Fibroblast of villous mesenchyme (primary cell): Measurements from ENCODE around the gene GNB1. TPM values are rescaled to one million over a fixed set of nuclear protein-coding genes. Genes with fewer than 3 reads are reported as not detected.

Experiments
- DNase-seq: peaks from one replicate; pipeline ENCODE4 v3.0.0-alpha.2; 2010; ENCODE audit warnings: low read depth
- H3K4me3 ChIP-seq: 2 replicates; pipeline ENCODE4 v1.5.1; 2011; ENCODE audit warnings: low read depth, mild to moderate bottlenecking, low read length
- CTCF ChIP-seq: IDR thresholded peaks from 2 replicates; pipeline ENCODE4 v1.5.1; 2012; ENCODE audit warnings: low read depth, mild to moderate bottlenecking, low read length; ENCODE audit not compliant: insufficient read depth
- total RNA-seq: library from RNA; depleted of rRNA; stranded (reverse); fragments of >200 nt; gene quantifications from 2 replicates; pipeline ENCODE4 v1.2.3, GENCODE V29; 2012

Gene GNB1
- total RNA-seq, 1 donor: 124 TPM

DNA sequence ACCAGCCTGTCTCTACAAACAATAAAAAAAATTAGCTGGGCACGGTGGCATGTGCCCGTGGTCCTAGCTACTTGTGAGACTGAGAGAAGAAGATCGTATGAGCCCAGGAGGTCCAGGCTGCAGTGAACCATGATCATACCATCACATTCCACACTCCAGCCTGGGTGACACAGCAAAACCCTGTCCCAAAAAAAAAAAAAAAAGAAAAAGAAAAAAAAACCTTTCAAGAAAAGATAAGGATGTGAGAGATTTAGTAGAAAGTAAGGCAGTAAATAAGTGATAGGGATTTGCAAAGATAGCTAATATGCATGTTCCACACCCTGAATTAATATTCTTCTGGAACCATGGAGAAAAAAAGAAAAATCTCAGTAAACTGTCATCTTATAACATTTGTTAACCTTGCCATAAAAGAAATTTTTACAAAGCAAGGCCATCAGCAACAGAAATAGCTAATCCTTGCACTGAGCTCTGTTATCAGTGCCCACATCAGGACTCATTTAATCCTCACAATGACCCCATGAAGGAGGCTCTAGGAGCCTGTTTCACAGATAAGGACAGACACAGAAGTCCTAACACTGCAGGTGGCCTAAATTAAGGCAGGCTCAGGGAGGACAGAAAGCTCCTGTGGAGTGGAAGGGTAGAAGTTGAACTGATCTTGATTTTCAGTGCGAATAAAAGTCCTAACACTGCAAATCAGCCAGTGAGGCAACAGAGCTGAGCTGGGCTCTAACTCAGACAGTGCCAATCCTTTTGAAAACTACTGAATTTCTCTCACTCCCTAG, 7.6 kb downstream of the GNB1 start:
- no peak overlapping the region for H3K4me3 ChIP-seq
- TF ChIP-seq CTCF: no peak
- no peak for DNase-seq

DNA sequence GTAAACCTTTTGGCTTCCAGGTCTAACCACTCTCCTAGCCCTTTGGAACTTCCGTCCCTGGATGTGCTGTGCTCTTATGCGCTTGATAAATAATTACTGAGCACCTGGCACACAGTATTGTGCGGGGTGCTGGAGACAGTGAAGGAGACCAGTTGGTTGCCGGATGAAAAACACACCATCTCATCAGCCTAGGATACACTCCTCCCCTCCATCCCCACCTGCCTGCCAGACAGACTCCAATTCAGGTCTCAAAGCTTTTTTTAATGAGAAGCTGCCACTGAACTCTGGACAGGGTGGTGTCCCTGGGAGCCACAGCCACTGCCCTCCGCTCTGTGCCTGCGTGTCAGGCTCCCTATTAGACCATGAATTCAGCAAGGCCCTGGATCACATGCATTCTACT, 9.2 kb downstream of the GNB1 start:
- no peak for DNase-seq
- H3K4me3 ChIP-seq: no peak overlapping the region
- TF ChIP-seq CTCF: no peak

GRCh38 chr1:1880617-1881312, 10.1 kb downstream of the GNB1 start:
- no peak for DNase-seq

DNA sequence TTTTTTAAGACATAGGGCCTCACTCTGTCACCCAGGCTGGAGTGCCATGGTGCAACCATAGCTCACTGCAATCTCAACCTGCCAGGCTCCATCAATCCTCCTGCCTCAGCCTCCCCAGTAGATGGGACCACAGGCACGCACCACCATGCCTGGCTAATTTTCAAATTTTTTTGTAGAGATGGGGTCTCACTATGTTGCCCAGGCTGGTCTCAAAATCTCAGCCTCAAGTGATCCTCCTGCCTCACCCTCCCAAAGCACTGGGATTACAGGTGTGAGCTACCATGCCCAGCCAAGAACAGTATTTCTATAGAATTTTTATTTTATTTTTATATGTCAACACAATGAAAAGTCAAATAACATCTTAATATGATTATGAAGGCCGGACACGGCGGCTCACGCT, 10.9 kb downstream of the GNB1 start:
- TF ChIP-seq CTCF: no peak
- H3K4me3 ChIP-seq: no peak overlapping the region
- DNase-seq: no peak

More at GRCh38 chr1:1880617-1881312, 10.1 kb downstream of the GNB1 start:
- TF ChIP-seq CTCF: no peak
- H3K4me3 ChIP-seq: no peak overlapping the region

DNA sequence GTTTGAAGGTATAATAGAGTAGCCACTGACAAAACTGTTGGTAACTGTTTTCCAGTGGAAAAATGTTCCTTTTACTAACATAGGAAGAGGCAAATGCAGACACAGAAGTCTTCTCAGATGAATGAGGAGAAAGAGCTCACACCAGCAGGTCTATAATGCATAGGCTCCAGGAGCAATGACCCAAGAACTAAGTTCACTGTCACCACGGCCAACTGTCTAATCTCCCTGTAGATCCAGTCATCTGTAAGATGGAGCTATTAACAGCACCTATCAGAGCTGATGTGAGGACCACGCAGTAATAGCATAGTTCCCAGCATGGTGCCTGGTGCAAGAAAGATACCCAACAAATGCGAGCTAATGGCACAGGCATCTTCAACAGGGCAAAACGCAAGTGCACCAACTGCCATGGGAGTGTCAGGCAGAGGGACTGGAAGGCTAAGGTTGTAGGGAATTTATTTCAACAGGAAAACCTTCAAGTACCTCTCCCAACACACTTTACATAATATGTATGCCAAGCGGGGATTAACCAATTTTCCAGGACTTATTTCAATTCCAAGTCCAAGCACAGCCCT, 12.9 kb downstream of the GNB1 start:
- no peak for TF ChIP-seq CTCF
- no peak overlapping the region for H3K4me3 ChIP-seq
- DNase-seq: no peak

- DNase-seq: no peak
- H3K4me3 ChIP-seq: no peak overlapping the region
- no peak for TF ChIP-seq CTCF
Measured at GRCh38 chr1:1876335-1876930, 14.5 kb downstream of the GNB1 start.
